Putamen (tissue), 1 donor: ENCODE data around the gene ESR1.
"Not testable (repeated sequence)": the region's sequence is repeated elsewhere in the genome, so short reads cannot be mapped to it uniquely, and the experiment has no call there.

Source experiments
- DNase-seq: peaks from one replicate; pipeline ENCODE4 v3.0.0-alpha.2; 2016; ENCODE audit warnings: low spot score

ESR1 gene

DNA sequence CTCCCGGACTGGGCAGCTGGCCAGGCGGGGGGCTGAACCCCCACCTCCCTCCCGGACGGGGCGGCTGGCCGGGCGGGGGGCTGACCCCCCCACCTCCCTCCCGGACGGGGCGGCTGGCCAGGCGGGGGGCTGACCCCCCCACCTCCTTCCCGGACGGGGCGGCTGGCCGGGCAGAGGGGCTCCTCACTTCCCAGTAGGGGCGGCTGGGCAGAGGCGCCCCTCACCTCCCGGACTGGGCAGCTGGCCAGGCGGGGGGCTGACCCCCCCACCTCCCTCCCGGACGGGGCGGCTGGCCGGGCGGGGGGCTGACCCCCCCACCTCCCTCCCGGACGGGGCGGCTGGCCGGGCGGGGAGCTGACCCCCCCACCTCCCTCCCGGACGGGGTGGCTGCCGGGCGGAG is 91.7 kb downstream of the ESR1 start:
- DNase-seq, result not testable (repeated sequence)

DNA sequence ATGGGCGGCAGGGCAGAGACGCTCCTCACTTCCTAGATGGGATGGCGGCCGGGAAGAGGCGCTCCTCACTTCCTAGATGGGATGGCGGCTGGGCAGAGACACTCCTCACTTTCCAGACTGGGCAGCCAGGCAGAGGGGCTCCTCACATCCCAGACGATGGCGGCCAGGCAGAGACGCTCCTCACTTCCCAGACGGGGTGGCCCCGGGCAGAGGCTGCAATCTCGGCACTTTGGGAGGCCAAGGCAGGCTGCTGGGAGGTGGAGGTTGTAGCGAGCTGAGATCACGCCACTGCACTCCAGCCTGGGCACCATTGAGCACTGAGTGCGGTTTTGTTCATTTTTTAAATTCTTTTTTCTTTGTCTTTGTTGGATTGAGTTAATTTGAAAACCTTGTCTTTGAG is 92.3 kb downstream of the ESR1 start:
- DNase-seq, result not testable (repeated sequence)

DNA sequence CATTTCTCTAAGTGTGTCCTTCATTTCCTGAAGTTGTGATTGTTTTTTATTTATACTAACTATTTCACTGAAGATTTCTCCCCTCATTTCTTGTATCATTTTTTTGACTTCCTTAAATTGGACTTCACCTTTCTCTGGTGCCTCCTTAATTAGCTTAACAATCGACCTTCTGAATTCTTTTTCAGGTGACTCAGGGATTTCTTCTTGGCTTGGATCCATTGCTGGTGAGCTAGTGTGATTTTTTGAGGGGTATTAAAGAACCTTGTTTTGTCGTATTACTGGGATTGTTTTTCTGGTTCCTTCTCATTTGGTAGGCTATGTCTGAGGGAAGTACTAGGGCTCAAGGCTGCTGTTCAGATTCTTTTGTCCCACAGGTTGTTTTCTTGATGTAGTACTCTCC is 92.8 kb downstream of the ESR1 start:
- DNase-seq, result no peak

DNA sequence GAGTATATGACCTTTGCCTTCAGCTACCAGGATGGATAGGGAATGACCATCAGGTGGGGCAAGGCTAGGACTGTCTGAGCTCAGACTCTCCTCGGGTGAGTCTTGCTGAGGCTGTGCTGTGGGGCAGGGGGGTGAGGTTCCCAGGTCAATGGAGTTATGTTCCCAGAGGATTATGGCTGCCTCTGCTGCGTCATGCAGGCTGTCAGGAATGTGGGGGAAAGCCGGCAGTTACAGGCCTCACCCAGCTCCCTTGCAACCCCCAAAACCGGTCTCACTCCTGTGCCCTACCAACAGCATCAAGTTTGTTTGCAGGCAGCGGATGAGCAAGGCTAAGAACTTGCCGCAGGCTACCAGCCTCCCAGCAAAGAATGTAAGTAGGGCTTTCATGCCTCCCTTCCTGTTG is 93.5 kb downstream of the ESR1 start:
- DNase-seq, result no peak

DNA sequence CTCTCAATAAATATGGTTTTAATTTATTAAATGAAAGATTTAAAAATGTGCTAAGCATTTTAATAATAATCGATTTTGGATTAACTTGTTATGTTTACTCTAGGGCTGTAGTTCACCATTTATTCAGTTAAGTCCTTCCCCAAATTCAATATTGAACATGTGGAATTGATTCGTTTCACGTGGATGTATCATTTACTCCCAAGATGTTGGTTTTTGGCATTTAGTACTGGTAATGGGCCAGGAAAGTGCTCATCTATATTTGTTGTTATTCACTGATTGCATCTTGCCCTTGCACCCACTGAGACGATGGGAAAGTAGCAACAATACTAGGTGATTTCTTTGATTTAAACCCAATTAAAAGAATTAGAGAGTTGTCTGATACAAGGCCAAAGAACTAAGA is 97.1 kb downstream of the ESR1 start:
- DNase-seq, result no peak

DNA sequence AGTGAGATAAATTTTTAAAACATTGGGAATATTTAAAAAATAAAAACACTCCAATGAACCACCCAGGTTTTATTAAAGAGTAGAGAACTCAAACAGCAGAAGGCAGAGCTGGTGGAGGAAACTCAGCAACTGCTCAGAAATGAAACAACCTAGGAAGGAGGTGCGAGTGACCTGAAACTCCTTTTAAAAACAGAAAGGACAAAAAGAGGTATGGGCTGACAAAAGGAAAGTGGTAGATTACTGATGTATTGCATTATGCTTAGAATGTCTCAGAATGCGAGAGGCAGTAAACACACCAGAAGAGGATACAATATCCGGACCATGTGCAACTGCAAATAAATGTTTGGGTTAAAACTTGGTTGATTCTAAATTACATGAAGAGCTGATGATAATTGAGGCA is 97.6 kb downstream of the ESR1 start:
- DNase-seq, result no peak

DNA sequence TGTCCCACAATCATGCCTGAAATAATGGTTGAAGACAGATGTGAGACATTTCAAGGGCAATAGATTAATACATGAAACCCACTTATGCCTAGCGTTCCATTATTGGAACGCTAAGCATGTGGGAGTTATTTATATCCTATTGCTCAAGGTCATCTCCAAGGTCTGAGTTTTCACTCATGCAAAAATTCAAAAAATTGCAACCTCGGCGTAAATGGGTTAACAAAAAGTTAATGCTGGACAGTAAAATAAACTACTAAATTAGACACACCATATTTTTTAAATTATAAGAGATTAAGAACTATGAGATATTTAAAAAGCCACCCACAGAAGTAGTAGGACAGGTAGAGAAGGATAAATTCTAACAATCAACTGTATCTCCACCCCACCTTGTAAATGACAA is 98.4 kb downstream of the ESR1 start:
- no peak for DNase-seq

DNA sequence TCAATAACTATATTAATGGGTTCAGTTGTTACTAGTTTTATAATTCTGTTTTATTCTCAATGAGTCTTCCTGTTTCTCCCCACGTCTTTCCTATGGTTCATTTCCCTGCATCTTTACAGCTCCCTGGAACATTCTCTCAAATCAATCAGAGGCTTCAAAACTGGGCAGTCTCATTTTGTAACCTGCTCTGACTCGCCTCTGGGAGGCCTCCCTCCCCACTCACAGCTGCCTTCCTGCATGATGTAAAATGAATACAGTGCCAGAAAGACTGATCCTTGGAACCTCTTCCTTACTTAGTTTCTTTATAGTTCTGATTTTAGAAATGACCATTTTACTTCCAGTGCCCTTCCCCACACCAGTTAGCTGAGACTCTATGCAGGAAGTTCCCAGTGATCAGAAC is 103.9 kb downstream of the ESR1 start:
- no peak for DNase-seq

DNA sequence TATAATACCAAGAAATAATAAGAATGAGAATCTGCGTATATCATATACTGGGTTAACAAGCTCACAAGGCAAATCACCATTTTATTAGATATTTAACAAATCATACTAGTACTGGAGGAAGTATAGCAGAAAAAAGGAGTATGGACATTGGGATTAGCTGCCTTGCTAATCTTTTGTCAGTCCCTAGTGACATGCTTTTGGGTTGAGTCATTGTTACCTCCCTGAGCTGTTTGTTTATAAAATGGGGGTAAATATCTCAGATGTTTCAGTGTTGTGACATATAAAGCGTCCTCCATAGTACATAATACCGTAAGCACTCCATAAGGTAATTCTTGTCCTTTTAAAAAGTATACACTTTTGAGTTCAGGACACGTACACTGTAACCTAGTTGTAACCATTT is 107.0 kb downstream of the ESR1 start:
- no peak for DNase-seq

DNA sequence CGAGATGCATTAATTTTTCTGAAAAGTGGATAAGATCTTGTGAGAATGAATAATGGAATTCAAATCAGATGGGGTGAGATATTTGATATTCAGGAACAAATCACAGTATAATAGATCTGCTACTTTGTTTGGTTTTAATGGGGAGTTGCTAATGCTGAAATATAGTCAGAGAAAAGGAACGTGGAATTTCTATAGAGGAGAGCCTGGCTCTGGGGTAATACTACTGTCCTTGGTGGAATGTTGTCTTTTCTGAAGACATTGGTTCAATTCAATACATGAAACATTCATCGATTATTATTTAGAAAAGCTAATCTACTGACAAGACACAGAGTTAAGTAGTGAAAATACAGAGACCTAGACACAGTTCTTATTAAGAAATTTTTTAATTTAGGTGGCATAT is 108.6 kb downstream of the ESR1 start:
- no peak for DNase-seq

DNA sequence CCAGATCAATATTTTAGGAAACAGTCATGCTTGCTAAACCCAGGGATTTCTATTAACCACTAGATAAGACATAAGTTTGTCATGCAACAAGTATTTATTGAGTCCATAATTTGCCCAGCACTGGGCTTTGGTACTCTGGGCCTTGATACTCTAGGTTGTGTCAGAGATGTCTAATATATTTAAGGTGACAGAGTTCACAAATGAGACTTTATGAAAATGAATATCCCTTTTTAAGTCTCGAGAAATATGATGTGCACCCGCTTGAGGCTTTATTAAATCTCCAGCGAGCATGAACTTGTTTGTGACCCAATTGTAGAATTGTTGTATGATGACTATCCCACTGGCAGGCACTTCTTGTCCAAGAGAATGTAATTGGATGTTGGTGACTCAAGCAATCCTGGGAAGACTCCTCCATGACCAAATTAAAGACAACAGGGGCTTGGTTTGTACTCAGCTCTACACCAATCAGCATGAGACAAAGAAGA is 109.2 kb downstream of the ESR1 start:
- DNase-seq, result no peak

DNA sequence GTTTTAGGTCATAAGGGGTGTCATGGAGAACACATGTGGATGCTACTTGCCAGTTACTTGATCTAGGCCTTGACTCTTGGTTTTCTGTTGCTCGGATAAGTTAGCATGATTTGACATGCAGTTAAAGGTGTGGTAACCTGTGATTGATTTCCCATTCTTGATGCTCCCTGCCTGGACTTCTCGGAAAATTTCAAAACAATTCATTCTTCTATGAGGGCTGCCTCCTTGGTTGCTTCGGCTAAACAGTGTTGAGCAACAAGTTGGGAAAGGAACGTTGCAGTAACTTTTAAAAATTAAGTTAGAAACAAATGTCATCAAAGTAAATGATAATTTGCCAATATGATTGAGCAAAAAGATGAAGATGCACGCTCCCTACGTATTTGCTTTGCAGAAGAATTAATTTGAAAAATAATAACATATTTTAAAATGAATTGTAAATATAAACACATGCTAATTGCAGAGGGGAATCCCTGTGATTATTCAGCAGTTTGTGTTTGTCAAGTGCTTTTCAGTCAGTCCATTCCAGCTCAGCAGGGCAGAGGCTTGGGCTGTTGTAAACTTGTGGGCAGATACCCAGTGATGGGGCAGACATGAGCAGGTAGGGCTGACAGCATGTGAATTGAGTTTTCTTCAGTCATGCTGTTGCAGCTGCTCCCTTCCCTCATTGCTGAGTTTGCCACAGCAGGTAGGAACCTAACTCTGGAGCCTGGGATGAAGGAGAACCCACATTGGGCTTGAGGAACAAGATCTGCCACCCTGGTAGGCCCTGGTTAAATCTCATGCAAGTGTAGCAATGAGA is 110.2 kb downstream of the ESR1 start:
- no peak for DNase-seq

DNA sequence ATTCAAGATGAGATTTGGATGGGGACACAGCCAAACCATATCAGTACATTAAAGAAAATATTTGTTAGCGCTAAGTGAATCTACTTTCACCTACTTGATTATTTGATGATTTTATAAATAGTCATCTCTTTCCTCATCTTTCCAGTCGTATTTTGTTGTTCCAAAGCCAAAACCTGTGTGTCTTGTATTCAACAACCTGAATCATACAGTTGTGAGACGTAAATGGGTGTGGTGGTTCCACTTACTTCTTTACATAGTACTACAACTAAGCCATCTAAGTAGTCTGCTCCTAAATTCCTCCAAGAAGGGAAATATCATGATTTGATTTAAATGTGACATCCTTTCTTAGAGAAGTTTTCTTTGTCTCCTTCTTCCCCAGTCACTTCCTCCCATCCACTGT is 132.8 kb downstream of the ESR1 start:
- DNase-seq, result no peak

DNA sequence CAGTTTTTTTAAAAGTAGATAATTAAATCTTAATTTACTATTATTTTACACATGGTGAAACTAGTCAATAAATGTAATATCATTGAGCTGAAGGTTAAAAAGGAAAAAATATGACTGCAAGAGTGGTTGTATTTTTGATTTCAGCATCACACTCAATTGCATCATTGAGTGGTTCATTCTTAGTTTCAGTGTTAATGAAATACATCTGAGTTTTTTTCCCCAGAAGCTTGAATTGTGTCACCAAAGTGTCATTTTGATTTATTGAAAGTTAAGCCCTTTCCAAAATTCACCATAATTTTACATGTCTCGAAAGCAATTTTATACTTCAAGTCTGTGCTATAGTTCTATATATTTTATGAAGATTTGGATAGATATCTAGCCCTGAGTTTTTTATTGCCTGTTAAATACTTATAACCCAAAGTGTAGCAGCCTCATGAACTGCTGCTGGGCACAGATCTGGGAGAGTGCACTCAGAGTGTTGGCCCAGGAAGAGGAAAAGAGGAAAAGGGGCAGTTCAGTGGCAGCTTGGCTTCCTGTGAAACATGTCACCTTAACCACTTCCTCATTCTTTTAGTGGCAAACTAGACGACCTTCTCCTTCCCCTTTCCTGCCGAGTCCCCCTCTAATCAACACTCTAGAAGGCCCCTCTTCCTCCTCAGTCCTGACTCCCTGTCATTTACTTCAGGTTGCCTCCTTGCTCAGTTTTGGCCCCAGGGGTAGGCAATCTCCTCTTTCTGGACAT is 140.7 kb downstream of the ESR1 start:
- DNase-seq, result no peak

DNA sequence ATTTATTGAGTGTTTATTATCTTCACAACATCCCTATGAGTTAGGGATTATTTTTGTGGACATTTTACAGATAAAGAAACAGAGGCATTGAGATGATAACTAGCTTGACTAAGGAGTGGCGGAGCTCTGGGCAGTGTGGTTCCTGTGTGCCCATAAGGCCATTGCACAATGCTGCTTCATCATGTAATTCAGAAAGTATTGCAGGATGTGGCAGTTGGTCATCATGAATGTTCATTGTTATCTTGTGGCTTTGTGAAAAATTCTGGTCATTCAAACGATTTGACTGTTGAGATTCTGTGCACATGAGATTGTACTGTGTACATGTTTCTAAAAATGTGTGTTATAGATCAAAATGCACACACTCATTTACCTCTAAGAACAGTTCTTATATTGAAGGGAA is 150.8 kb downstream of the ESR1 start:
- no peak for DNase-seq

DNA sequence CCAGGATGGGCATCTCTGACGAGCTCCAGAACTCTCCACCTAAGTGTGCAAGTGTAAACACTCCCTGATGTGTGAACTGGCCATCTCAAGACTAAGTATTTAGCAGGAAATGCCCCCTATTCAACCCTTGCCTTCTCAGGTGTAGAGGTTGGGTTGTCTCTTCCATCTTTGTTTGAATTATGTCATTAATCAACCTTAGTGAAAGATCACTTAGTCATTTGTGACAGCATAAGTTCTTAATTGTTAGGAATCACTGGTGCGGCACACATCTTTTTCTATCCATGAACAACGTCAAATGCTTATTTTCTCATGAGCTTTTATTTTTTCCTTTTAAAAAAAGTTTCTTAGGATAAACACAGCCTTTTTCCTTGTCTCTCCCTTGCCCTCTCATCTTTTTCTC is 151.6 kb downstream of the ESR1 start:
- DNase-seq, result no peak

DNA sequence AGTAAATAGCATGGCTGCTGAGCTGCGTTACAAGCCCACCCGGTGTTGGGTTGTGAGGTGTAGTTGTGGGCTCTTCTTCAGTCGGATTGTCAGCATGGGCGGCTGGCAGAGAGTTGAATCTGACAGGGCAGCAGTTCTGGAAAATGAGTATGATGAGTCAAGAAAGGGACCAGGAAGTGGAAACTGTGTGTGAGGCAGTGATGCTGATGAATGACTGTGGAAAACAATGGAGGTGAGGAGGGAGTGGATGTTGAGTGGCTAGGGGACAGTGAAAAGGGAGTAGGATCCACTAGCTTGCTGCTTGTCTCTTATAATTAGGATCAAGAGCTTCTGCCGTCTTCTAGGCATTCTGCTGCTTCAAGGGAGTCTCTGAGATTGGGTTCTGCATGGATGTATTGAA is 154.3 kb downstream of the ESR1 start:
- DNase-seq, result no peak

DNA sequence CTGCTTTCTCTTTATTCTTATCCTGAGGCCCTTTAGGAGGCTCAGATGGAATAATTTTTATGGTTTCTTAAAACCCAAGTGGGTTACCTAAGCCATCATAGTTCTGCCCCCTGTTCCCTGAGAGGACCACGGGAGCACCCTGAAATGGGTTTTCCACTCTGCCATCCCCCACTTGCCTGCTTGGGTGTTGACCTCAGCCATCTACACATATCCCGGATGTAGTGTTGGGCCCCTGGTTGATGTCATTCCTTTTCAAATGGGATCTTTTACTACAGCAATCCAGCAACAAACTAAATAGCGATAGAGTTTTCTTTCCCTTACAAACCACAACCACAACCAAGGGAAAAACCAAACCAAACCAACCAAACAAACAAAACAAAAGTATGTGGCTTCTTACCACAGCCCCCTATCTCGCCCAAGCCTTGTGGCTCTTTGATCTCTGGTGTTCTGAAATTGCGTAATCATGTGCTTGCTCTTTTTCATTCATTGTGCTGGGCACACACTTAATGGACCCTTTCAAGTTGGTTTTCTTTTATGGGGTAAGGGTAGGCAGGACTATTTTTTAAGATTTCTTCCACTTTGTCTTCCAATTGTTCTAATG is 154.9 kb downstream of the ESR1 start:
- no peak for DNase-seq

DNA sequence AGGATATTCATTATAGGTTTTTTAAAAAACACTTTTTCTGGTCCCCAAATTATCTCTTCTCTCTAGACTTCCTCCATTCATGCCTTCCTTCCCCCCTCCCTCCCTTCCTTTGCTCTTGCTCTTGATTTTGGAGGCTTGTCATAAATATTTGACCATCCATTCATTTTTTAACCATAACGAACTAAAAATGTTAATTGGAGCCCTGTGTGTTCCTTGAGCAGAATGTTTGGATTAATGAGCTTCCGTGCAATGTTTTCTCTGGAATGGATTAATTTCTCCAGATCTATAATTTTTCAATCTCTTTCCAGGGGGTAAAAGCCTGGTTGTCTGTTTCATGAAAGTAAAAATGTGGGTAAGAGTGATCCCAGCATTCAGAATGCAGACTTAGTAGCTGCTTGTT is 155.5 kb downstream of the ESR1 start:
- DNase-seq, result no peak

DNA sequence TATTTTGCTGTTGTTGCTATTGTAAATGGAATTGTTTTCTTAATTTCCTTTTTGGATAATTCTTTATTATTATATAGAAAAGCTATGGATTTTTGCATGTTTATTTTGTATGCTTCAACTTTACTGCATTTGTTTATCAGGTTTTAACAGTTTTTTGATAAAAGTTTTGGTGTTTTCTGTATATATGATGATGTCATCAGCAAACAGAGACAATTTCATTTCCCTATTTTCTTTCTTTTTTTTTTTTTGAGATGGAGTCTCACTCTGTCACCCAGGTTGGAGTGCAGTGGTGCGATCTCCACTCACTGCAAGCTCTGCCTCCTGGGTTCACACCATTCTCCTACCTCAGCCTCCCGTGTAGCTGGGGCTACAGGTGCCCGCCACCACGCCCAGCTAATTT is 156.9 kb downstream of the ESR1 start:
- not testable (repeated sequence) for DNase-seq

DNA sequence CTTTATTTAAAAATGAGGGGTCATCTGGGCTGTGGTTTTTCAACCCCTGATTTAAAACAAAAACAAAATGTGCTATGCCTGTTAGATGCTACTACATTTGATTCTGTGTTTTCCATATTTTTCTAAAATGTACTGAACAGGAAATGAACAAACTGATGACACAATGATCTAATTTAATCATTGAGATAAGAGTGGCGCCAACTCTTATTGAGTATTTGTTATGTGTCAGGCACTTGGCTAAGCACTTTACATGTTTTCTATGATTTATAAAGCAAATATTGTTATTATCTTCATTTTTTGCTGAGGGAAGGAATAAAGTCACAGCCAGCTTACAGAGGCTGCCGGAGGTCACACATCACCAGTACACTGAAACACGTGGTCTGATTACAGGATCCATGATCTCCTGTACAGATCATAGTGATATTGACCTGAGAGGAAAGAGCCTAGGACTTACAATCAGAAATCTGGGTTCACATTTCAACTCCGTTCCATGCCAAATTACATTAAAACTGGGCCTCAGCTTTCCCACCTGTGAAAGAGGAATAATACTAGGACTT is 166.7 kb downstream of the ESR1 start:
- no peak for DNase-seq

DNA sequence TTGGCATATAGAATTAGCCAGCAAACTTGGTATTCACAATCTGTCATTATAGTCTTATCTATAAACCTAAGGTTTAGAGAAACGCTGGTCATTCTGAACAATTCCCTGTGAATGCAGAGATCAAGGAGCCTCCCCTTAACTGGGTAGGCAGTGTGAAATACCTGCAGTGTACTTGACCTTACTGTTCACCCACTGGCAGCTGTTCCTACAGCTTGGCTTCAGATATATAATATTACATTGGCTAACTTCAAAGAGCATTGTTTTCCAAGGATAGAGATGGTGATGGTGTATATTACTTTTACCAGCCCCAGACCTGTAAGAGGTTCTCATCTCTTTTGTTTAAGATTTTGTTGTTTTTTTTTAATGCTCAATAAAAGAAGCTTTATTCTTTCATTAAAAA is 168.3 kb downstream of the ESR1 start:
- DNase-seq, result no peak

DNA sequence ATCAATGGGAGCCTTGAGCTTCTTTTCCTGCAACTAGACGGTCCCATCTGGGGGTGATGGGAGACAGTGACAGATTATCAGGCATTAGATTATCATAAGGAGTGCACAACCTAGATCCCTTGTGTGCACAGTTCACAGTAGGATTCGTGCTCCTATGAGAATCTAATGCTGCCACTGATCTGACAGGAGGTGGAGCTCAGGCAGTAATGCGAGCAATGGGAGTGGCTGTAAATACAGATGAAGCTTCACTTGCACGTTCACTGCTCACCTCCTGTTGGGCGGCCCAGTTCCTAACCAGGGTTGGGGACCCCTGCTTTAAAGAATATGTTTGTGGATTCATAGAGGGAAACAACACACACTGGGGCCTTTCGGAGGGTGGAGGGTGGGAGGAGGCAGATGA is 180.7 kb downstream of the ESR1 start:
- not testable (repeated sequence) for DNase-seq
